Esophagus muscularis mucosa (tissue), 3 donors: ENCODE measurements around the gene SYCN.

Experiments used
- EP300 ChIP-seq: sonication (generic); formaldehyde crosslinking; IDR thresholded peaks from one replicate; pipeline ENCODE4 v1.6.1; 2017; ENCODE audit warnings: antibody characterized with exemption
- TF ChIP-seq, protein P1 (sequence below), 3 experiments: fragments of 200-600 bp in 2 of 3; fragments of 450-650 bp in 1 of 3; sonication (generic) in 2 of 3; IDR thresholded peaks; one replicate each; pipeline ENCODE4 v1.5.1; 2017 to 2019; ENCODE audit warnings: antibody characterized with exemption in 3 of 3, mild to moderate bottlenecking in 2 of 3, moderate library complexity in 1 of 3

DNA sequence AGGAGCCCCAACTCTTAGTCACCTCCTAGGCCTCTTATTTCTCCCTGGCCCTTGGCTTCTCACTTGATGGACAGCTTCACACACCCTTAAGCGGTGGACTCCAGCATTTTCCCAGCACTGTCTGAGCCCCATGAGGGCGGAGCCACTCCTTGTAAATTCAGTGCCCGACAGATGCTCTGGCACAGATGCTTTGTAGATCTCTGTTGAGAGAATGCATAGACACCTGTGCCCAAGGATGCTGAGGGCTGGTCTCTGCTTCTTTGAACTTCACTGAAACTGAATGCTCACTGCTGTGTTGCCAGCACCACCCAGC lies 3.3 kb downstream of the SYCN start:
- TF ChIP-seq, protein P1, sequence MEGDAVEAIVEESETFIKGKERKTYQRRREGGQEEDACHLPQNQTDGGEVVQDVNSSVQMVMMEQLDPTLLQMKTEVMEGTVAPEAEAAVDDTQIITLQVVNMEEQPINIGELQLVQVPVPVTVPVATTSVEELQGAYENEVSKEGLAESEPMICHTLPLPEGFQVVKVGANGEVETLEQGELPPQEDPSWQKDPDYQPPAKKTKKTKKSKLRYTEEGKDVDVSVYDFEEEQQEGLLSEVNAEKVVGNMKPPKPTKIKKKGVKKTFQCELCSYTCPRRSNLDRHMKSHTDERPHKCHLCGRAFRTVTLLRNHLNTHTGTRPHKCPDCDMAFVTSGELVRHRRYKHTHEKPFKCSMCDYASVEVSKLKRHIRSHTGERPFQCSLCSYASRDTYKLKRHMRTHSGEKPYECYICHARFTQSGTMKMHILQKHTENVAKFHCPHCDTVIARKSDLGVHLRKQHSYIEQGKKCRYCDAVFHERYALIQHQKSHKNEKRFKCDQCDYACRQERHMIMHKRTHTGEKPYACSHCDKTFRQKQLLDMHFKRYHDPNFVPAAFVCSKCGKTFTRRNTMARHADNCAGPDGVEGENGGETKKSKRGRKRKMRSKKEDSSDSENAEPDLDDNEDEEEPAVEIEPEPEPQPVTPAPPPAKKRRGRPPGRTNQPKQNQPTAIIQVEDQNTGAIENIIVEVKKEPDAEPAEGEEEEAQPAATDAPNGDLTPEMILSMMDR (IDR thresholded peaks at IDR 0.05) = no peak
- no peak for TF ChIP-seq EP300
